ENCODE data around the gene PCSK4.

DNA sequence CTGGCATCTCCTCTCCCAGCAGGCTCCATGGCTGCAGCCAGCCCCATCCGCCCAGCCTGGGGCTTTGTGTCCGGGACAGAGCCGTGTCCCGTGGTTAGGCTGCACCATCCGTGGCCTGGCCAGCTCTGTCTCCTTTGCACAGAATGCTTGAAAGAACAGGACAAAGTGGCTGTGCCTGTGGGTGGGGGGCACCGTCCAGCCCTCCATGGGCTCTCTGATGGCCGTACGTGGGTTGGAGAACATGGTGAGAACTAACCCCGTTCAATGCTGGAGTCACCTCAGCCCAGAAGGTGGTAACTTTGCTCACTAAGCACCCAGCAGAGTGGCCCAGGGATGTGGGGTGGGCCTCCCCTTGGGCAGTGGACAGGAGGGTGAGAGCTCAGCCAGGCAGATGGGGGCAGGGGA is 49.1 kb downstream of the PCSK4 start:
- TF ChIP-seq, protein P1, sequence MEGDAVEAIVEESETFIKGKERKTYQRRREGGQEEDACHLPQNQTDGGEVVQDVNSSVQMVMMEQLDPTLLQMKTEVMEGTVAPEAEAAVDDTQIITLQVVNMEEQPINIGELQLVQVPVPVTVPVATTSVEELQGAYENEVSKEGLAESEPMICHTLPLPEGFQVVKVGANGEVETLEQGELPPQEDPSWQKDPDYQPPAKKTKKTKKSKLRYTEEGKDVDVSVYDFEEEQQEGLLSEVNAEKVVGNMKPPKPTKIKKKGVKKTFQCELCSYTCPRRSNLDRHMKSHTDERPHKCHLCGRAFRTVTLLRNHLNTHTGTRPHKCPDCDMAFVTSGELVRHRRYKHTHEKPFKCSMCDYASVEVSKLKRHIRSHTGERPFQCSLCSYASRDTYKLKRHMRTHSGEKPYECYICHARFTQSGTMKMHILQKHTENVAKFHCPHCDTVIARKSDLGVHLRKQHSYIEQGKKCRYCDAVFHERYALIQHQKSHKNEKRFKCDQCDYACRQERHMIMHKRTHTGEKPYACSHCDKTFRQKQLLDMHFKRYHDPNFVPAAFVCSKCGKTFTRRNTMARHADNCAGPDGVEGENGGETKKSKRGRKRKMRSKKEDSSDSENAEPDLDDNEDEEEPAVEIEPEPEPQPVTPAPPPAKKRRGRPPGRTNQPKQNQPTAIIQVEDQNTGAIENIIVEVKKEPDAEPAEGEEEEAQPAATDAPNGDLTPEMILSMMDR (conservative IDR thresholded peaks at IDR 0.05; ENCODE audit: low read length) = no peak
- TF ChIP-seq EZH2phosphoT487 (IDR thresholded peaks at IDR 0.05; ENCODE audit: borderline replicate concordance, low read depth, low read length) = no peak

Data from OCI-LY7 (cell line).